K562 (cell line): ENCODE measurements around the gene LIPN. TPM values are rescaled to one million over a fixed set of nuclear protein-coding genes. Genes with fewer than 3 reads are reported as not detected.

Source experiments
- ATAC-seq: fragments of 200-7000 bp; cut with Tn5 transposase; 3 replicates; pipeline ENCODE4 v1.9.1; 2020; ENCODE audit warnings: moderate library complexity
- BruUV-seq: library from RNA; stranded (reverse); fragments of 400-500 nt; replicated peaks from 2 replicates; lab custom pipeline; 2021; lab: Mats Ljungman, UMichigan
- CTCF ChIA-PET: fragments of 300-600 bp; formaldehyde crosslinking; extraction: SDS; loops from one replicate; lab custom pipeline; 2021; ENCODE audit warnings: low intra/inter-chr PET ratio; lab: Yijun Ruan, JAX
- POLR2A ChIA-PET: fragments of 300-600, 350-650 bp; sonication (Branson Sonifier 250); formaldehyde crosslinking; extraction: SDS; loops from one replicate; lab custom pipeline; 2021; ENCODE audit warnings: antibody characterized with exemption, inconsistent platforms; lab: Yijun Ruan, JAX
- DNase-seq, 4 experiments: peaks; one replicate each; pipeline versions ENCODE4 v3.0.0 to v3.0.0-alpha.2; 2011 to 2018; ENCODE audit warnings: low spot score in 3 of 4, mixed read lengths in 3 of 4; ENCODE audit errors: extremely low read depth in 1 of 4
- FAIRE-seq: peaks from 2 replicates; lab custom pipeline; 2011; peaks lifted over from hg19 to GRCh38; lab: Jason Lieb, UNC
- H2AFZ ChIP-seq: 2 replicates; pipeline ENCODE4 v1.6.0; 2011; ENCODE audit warnings: low read depth, low read length, control low read depth, inconsistent platforms
- H3K27ac ChIP-seq: fragments of 200-600 bp; 3 replicates; pipeline ENCODE4 v1.8.0; 2011; ENCODE audit warnings: low read depth, mild to moderate bottlenecking, control low read depth, inconsistent platforms, low read length, moderate library complexity, mixed read lengths; ENCODE audit errors: extremely low read depth
- H3K27me3 ChIP-seq, 2 experiments: fragments of 300-600 bp in 1 of 2; 2 replicates in 1 of 2; 3 replicates in 1 of 2; pipeline versions ENCODE4 v1.6.0 to v1.8.0; 2011; ENCODE audit warnings: inconsistent platforms in 2 of 2, low read length in 2 of 2, mild to moderate bottlenecking in 1 of 2, mixed read lengths in 1 of 2, moderate library complexity in 1 of 2; ENCODE audit not compliant: control insufficient read depth in 2 of 2, insufficient read depth in 2 of 2
- H3K36me3 ChIP-seq: fragments of 300-600 bp; 3 replicates; pipeline ENCODE4 v1.8.0; 2011; ENCODE audit warnings: mild to moderate bottlenecking, low read length, inconsistent platforms; ENCODE audit not compliant: control insufficient read depth, insufficient read depth
- H3K4me1 ChIP-seq, 2 experiments: fragments of 200-600 bp in 1 of 2; replicated peaks in 1 of 2; 2 replicates in 1 of 2; 3 replicates in 1 of 2; pipeline versions ENCODE4 v1.5.1 to v1.8.0; 2011; ENCODE audit warnings: inconsistent platforms in 2 of 2, low read length in 2 of 2, mild to moderate bottlenecking in 1 of 2, mixed read lengths in 1 of 2, moderate library complexity in 1 of 2; ENCODE audit not compliant: control insufficient read depth in 2 of 2, insufficient read depth in 2 of 2
- H3K4me2 ChIP-seq: 2 replicates; pipeline ENCODE4 v1.6.1; 2011; ENCODE audit warnings: low read length, control low read depth, inconsistent platforms, mixed read lengths; ENCODE audit not compliant: insufficient read depth
- H3K4me3 ChIP-seq: fragments of 200-600 bp; sonication (generic), shearing (Covaris generic); 2 replicates; pipeline ENCODE4 v1.5.1; 2016; ENCODE audit warnings: control low read depth, inconsistent platforms
- H3K79me2 ChIP-seq: fragments of 200-600 bp; 3 replicates; pipeline ENCODE4 v1.8.0; 2011; ENCODE audit warnings: low read length, inconsistent platforms; ENCODE audit not compliant: control insufficient read depth, insufficient read depth
- H3K9ac ChIP-seq, 2 experiments: 2 replicates each; pipeline versions ENCODE4 v1.6.0 to v1.6.1; 2011; ENCODE audit warnings: low read depth in 2 of 2, low read length in 2 of 2, control low read depth in 1 of 2, inconsistent platforms in 1 of 2, mild to moderate bottlenecking in 1 of 2, mixed read lengths in 1 of 2; ENCODE audit not compliant: insufficient read depth in 1 of 2
- H3K9me1 ChIP-seq: one replicate; pipeline ENCODE4 v1.6.0; 2011; ENCODE audit warnings: inconsistent platforms, mild to moderate bottlenecking, low read length, moderate library complexity; ENCODE audit not compliant: control insufficient read depth, insufficient read depth
- H3K9me3 ChIP-seq: replicated peaks from 2 replicates; pipeline ENCODE4 v1.5.1; 2011; ENCODE audit warnings: low read depth, low read length, inconsistent platforms; ENCODE audit not compliant: control insufficient read depth, insufficient read depth
- H4K20me1 ChIP-seq: replicated peaks from 2 replicates; pipeline ENCODE4 v1.6.1; 2011; ENCODE audit warnings: low read length, inconsistent platforms, mixed read lengths; ENCODE audit not compliant: control insufficient read depth, insufficient read depth
- BRF2 ChIP-seq: IDR thresholded peaks from 3 replicates; pipeline ENCODE4 v1.6.1; 2011; ENCODE audit warnings: borderline replicate concordance, mild to moderate bottlenecking; ENCODE audit not compliant: insufficient read length, insufficient read depth
- CCNT2 ChIP-seq: IDR thresholded peaks from 2 replicates; pipeline ENCODE4 v1.6.1; 2011; ENCODE audit warnings: borderline replicate concordance, low read depth, mild to moderate bottlenecking, moderate library complexity, mixed read lengths, low read length; ENCODE audit not compliant: insufficient read length; ENCODE audit errors: extremely low read depth
- E2F1 ChIP-seq: sonication (generic); formaldehyde crosslinking; IDR thresholded peaks from 2 replicates; pipeline ENCODE4 v1.8.1; 2023; ENCODE audit warnings: mild to moderate bottlenecking, missing genetic modification reagents, moderate library complexity
- NUFIP1 ChIP-seq: fragments of 450-650 bp; IDR thresholded peaks from 2 replicates; pipeline ENCODE4 v1.6.1; 2018; ENCODE audit not compliant: partially characterized antibody
- YY1 ChIP-seq, 3 experiments: IDR thresholded peaks; 2 replicates each; pipeline ENCODE4 v1.6.1; 2011; ENCODE audit warnings: low read length in 2 of 3, mild to moderate bottlenecking in 2 of 3, moderate library complexity in 2 of 3, borderline replicate concordance in 1 of 3, control low read depth in 1 of 3, low read depth in 1 of 3; ENCODE audit not compliant: insufficient read depth in 3 of 3, insufficient replicate concordance in 2 of 3, control insufficient read depth in 1 of 3, insufficient read length in 1 of 3; ENCODE audit errors: extremely low read depth in 1 of 3
- ZNF699 ChIP-seq: fragments of 250-450 bp; sonication (Bioruptor Pico); IDR thresholded peaks from 2 replicates; pipeline ENCODE4 v1.8.0; 2021; ENCODE audit warnings: mild to moderate bottlenecking, moderate library complexity; ENCODE audit not compliant: insufficient replicate concordance
- WGBS: fragments of 100-300 bp; shearing (Covaris generic); methylation state at CpG from one replicate; pipeline ENCODE4 v1.1.6; 2016; ENCODE audit warnings: low coverage, mixed read lengths; ENCODE audit not compliant: insufficient coverage; ENCODE audit errors: missing lambda C conversion rate; 5-methylcytosine and 5-hydroxymethylcytosine counted together
- in situ Hi-C: fragments of 300-500 bp; cut with MboI; formaldehyde crosslinking; loops from 4 replicates; pipeline ENCODE4 v1.15.0; 2018; ENCODE audit warnings: inconsistent platforms, mixed read lengths
- intact Hi-C: fragments of 100-400 bp; cut with micrococcal nuclease; formaldehyde crosslinking; loops from 2 replicates; pipeline ENCODE4 v1.14.2; 2022
- polyA plus RNA-seq, 8 experiments: library from polyadenylated mRNA; depleted of rRNA in 4 of 8; stranded (reverse) in 5 of 8; unstranded in 3 of 8; fragments of >200 nt; fragmentation: Nextera tagmentation in 2 of 8; fragmentation: Illumina TruSeq in 1 of 8; extraction: Ambion mirVana in 2 of 8; extraction: Trizol in 1 of 8; gene quantifications; 2 replicates each; pipeline versions ENCODE4 v1.2.1 to v1.2.3, GENCODE V29; 2011 to 2014; ENCODE audit warnings: inconsistent platforms in 1 of 8, missing spikeins in 1 of 8
- total RNA-seq, 7 experiments: library from RNA; depleted of rRNA in 6 of 7; stranded (reverse); fragments of >200 nt in 6 of 7; fragmentation: Illumina TruSeq in 2 of 7; extraction: Trizol in 2 of 7; gene quantifications; 2 replicates each; pipeline versions ENCODE4 v1.2.1 to v1.2.3, GENCODE V29; 2011 to 2021; ENCODE audit warnings: low replicate concordance in 1 of 7

The LIPN gene
- total and polyA plus RNA-seq, 9 of the 15 experiments (the other 6 are each of a cell fraction or from before 2014, with no cell fraction given), result not detected

GRCh38 chr10:88728107-88728763 is 31.6 kb upstream of the LIPN start (continued):
- TF ChIP-seq YY1 (IDR thresholded peaks at IDR 0.05; ENCODE audit: borderline replicate concordance in 1 of 3, control insufficient read depth in 1 of 3, extremely low read depth in 1 of 3, insufficient read depth in 3 of 3, insufficient read length in 1 of 3, insufficient replicate concordance in 2 of 3, low read depth in 1 of 3, low read length in 2 of 3), result peak in 1 of 3 experiments; percentile 15

DNA sequence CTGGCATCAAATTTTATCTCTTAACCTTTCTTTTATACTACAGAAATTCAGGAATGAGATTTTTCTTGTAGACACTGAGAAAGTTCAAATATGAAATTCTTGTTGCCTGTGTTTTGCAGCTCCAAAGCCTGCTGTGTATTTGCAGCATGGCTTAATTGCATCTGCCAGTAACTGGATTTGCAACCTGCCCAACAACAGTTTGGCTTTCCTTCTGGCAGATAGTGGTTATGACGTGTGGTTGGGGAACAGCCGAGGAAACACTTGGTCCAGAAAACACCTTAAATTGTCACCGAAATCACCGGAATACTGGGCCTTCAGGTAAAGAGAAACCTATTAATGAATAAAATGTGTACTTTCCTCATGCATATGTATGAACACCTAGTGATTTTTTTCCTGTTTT is 29.0 kb upstream of the LIPN start:
- H3K79me2 ChIP-seq, result no peaks in the 10 kb centered on the region
- no peak overlapping the region for H3K4me3 ChIP-seq
- no peak for TF ChIP-seq ZNF699 (CRISPR knock-in tag)
- TF ChIP-seq E2F1 (CRISPR knock-in tag), result no peak
- no peak for TF ChIP-seq BRF2
- TF ChIP-seq CCNT2, result no peak
- TF ChIP-seq NUFIP1, result no peak
- intact Hi-C loops, result no loop called here
- POLR2A ChIA-PET, result no interaction called here
- H3K4me2 ChIP-seq, result no peak overlapping the region
- no peaks in the 10 kb centered on the region for H3K9me1 ChIP-seq
- no TSS peak for BruUV-seq
- no peak for DNase-seq
- H3K9me3 ChIP-seq, result no peaks in the 10 kb centered on the region
- no peaks in the 10 kb centered on the region for H4K20me1 ChIP-seq
- no peak overlapping the region for H3K27ac ChIP-seq
- ATAC-seq, result no peak
- H3K4me1 ChIP-seq, result no peaks in the 10 kb centered on the region
- CTCF ChIA-PET, result no interaction called here
- no peak overlapping the region for H2AFZ ChIP-seq
- H3K36me3 ChIP-seq, result no peaks in the 10 kb centered on the region
- H3K9ac ChIP-seq, result no peak overlapping the region
- no peak for FAIRE-seq
- no peaks in the 10 kb centered on the region for H3K27me3 ChIP-seq
- WGBS, result 7% methylated on average over 2 of the region's 4 CpGs
- in situ Hi-C loops, result no loop called here
